ENCODE results near the gene GDF10. TPM values are rescaled to one million over a fixed set of nuclear protein-coding genes. Genes with fewer than 3 reads are reported as not detected.

GDF10 gene
- total and polyA plus RNA-seq, 2 donors (not counting 3 experiments of a cell fraction or from before 2014, with no cell fraction given): not detected

DNA sequence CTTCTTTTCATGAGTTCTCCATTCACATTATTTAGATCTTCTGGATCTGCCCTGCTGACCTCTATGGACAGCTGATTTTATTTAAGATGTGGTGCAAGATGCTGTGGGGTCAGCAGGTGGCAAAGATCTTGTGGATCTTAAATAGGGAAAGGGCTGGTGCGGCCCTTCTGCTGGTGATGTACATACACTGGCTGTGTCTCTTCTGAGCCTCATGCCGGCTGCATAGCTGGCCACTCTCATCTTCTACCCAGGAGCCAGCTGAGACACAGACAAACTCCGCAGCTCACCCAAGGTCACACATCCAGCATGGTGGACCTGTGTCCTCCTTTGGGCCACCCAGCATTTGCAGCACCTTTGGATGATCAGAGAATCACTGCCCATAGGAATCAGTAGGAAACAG, 57.9 kb downstream of the GDF10 start:
- no TSS peak for BruUV-seq (replicated peaks)
- intact Hi-C loops (cut with micrococcal nuclease): no loop called here
- Histone ChIP-seq H3K4me1 (ENCODE audit: control insufficient read depth, extremely low read depth, insufficient read depth, low read length) (no peaks in the 10 kb centered on the region), H3K36me3 (ENCODE audit: control insufficient read depth in 2 of 2, extremely low read depth in 1 of 2, insufficient read depth in 2 of 2, low read length in 2 of 2) (no peaks in the 10 kb centered on the region), H3K27ac (ENCODE audit: insufficient read depth, low read depth, low read length) (no peak overlapping the region), H3K79me2 (ENCODE audit: control insufficient read depth, insufficient read depth, low read length) (no peaks in the 10 kb centered on the region), H3K4me3 (replicated peaks in 1 of 3; ENCODE audit: insufficient read depth in 1 of 3, low read depth in 1 of 3, low read length in 3 of 3) (no peak overlapping the region), H2AFZ (ENCODE audit: low read depth, low read length) (no peak overlapping the region), H3K27me3 (ENCODE audit: control insufficient read depth in 2 of 2, insufficient read depth in 2 of 2, low read length in 2 of 2) (no peaks in the 10 kb centered on the region), H3K9me1 (replicated peaks; ENCODE audit: control insufficient read depth, extremely low read depth, insufficient read depth, low read length) (no peaks in the 10 kb centered on the region), H3K9ac (replicated peaks; ENCODE audit: extremely low read depth, insufficient read depth, low read length) (no peak overlapping the region), H3K9me3 (replicated peaks; ENCODE audit: control insufficient read depth, insufficient read depth, low read length) (no peaks in the 10 kb centered on the region), H3K4me2 (ENCODE audit: insufficient read depth, low read length) (no peak overlapping the region), H4K20me1 (replicated peaks; ENCODE audit: control insufficient read depth, extremely low read depth, insufficient read depth, low read length) (no peaks in the 10 kb centered on the region)
- TF ChIP-seq, protein P1, sequence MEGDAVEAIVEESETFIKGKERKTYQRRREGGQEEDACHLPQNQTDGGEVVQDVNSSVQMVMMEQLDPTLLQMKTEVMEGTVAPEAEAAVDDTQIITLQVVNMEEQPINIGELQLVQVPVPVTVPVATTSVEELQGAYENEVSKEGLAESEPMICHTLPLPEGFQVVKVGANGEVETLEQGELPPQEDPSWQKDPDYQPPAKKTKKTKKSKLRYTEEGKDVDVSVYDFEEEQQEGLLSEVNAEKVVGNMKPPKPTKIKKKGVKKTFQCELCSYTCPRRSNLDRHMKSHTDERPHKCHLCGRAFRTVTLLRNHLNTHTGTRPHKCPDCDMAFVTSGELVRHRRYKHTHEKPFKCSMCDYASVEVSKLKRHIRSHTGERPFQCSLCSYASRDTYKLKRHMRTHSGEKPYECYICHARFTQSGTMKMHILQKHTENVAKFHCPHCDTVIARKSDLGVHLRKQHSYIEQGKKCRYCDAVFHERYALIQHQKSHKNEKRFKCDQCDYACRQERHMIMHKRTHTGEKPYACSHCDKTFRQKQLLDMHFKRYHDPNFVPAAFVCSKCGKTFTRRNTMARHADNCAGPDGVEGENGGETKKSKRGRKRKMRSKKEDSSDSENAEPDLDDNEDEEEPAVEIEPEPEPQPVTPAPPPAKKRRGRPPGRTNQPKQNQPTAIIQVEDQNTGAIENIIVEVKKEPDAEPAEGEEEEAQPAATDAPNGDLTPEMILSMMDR (IDR thresholded peaks at IDR 0.05; ENCODE audit: extremely low read depth in 1 of 2, insufficient read depth in 1 of 2, low read depth in 1 of 2, low read length in 2 of 2): no peak
- DNase-seq (ENCODE audit: low read depth, low spot score): no peak
- no peak for FAIRE-seq
- ChIA-PET POLR2A (no interaction called here), CTCF (interaction anchor here (1.1 kb wide), 1 partner anchor 10 kb away, joined by 3 read pairs; no protein-coding TSS in a partner anchor)
- dilution Hi-C loops (cut with MboI; ENCODE audit: extremely low pct_ligation_motif_present, low sequenced_read_pairs): no loop called here

DNA sequence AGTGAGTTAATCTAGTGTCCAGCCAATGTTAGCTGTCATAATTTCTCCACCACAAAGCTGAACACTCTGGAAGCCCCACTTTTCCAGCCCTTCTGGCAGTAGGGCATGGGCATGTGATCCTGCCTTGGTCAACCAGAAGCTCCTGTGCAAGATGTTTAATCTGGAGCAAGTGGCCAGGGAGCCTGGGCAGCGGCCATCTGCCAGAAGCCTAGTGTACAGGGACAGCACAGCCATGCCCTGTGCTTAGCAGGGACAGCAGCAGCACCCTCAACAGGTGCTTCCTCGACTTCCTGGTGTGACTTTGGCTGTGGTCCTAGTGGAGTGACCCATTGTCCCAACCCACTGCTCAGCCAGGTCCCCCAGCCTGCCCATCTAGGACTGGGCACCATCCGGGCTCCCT, 58.5 kb downstream of the GDF10 start:
- H3K27ac ChIP-seq (ENCODE audit: insufficient read depth, low read depth, low read length): no peak overlapping the region
- TF ChIP-seq JUN (IDR thresholded peaks at IDR 0.05; ENCODE audit: borderline replicate concordance, insufficient read depth, insufficient read length, low read depth) (no peak), MYC (IDR thresholded peaks at IDR 0.05; ENCODE audit: low read depth, low read length) (no peak), GATA2 (IDR thresholded peaks at IDR 0.05; ENCODE audit: insufficient read depth, insufficient read length, low read depth, low read length) (no peak), POLR2AphosphoS5 (IDR thresholded peaks at IDR 0.05; ENCODE audit: insufficient read depth, low read depth, low read length) (no peak), EZH2 (IDR thresholded peaks at IDR 0.05; ENCODE audit: borderline replicate concordance, low read depth, low read length, severe bottlenecking) (no peak), POLR2A (IDR thresholded peaks at IDR 0.05; ENCODE audit: low read depth, low read length) (no peak), FOS (IDR thresholded peaks at IDR 0.05; ENCODE audit: borderline replicate concordance, insufficient read depth, low read length) (no peak)
- TF ChIP-seq, protein P1 (IDR thresholded peaks at IDR 0.05; ENCODE audit: extremely low read depth in 1 of 2, insufficient read depth in 1 of 2, low read depth in 1 of 2, low read length in 2 of 2): no peak
- TF ChIP-seq, protein P2, sequence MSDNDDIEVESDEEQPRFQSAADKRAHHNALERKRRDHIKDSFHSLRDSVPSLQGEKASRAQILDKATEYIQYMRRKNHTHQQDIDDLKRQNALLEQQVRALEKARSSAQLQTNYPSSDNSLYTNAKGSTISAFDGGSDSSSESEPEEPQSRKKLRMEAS (IDR thresholded peaks at IDR 0.05; ENCODE audit: insufficient read depth, insufficient read length): no peak
- H3K4me2 ChIP-seq (ENCODE audit: insufficient read depth, low read length): no peak overlapping the region
- H2AFZ ChIP-seq (ENCODE audit: low read depth, low read length): no peak overlapping the region
- H3K27me3 ChIP-seq (ENCODE audit: control insufficient read depth in 2 of 2, insufficient read depth in 2 of 2, low read length in 2 of 2): no peaks in the 10 kb centered on the region
- H3K9me1 ChIP-seq (replicated peaks; ENCODE audit: control insufficient read depth, extremely low read depth, insufficient read depth, low read length): no peaks in the 10 kb centered on the region
- ChIA-PET CTCF (interaction anchor here (1.1 to 1.2 kb wide), 2 partner anchors 10 to 14 kb away, joined by 3 read pairs; no protein-coding TSS in a partner anchor), POLR2A (no interaction called here)
- DNase-seq (ENCODE audit: low read depth, low spot score) (no peak), FAIRE-seq (no peak)
- dilution Hi-C loops (cut with MboI; ENCODE audit: extremely low pct_ligation_motif_present, low sequenced_read_pairs): no loop called here
- no TSS peak for BruUV-seq (replicated peaks)
- no peaks in the 10 kb centered on the region for H3K9me3 ChIP-seq (replicated peaks; ENCODE audit: control insufficient read depth, insufficient read depth, low read length)
- intact Hi-C loops (cut with micrococcal nuclease): no loop called here
- H3K4me1 ChIP-seq (ENCODE audit: control insufficient read depth, extremely low read depth, insufficient read depth, low read length): no peaks in the 10 kb centered on the region
- H3K9ac ChIP-seq (replicated peaks; ENCODE audit: extremely low read depth, insufficient read depth, low read length): no peak overlapping the region
- H3K79me2 ChIP-seq (ENCODE audit: control insufficient read depth, insufficient read depth, low read length): no peaks in the 10 kb centered on the region
- H3K4me3 ChIP-seq (replicated peaks in 1 of 3; ENCODE audit: insufficient read depth in 1 of 3, low read depth in 1 of 3, low read length in 3 of 3): no peak overlapping the region
- H3K36me3 ChIP-seq (ENCODE audit: control insufficient read depth in 2 of 2, extremely low read depth in 1 of 2, insufficient read depth in 2 of 2, low read length in 2 of 2): no peaks in the 10 kb centered on the region
- no peaks in the 10 kb centered on the region for H4K20me1 ChIP-seq (replicated peaks; ENCODE audit: control insufficient read depth, extremely low read depth, insufficient read depth, low read length)
